IMR-90 (cell line): ENCODE results near the gene PIM1. TPM values are rescaled to one million over a fixed set of nuclear protein-coding genes. Genes with fewer than 3 reads are reported as not detected.

ENCODE experiments used
- ATAC-seq: fragments of 200-7000 bp; cut with Tn5 transposase; 2 replicates; pipeline ENCODE4 v1.9.1; 2020; ENCODE audit warnings: low read depth, mild to moderate bottlenecking, moderate library complexity
- BruUV-seq: library from RNA; stranded (reverse); fragments of 400-500 nt; replicated peaks from 2 replicates; lab custom pipeline; 2021; lab: Mats Ljungman, UMichigan
- CTCF ChIA-PET: fragments of 300-600 bp; formaldehyde crosslinking; extraction: SDS; loops from one replicate; lab custom pipeline; 2021; ENCODE audit warnings: antibody characterized with exemption; lab: Yijun Ruan, JAX
- POLR2A ChIA-PET: fragments of 300-600 bp; sonication (Branson Sonifier 250); formaldehyde crosslinking; loops from one replicate; lab custom pipeline; 2022; ENCODE audit warnings: antibody characterized with exemption; ENCODE audit not compliant: unreplicated experiment; lab: Charles Lee
- DNase-seq: peaks from one replicate; pipeline ENCODE4 v3.0.0; 2013
- H2AFZ ChIP-seq: replicated peaks from 2 replicates; pipeline ENCODE3; 2013; ENCODE audit warnings: low read length, mild to moderate bottlenecking; ENCODE audit not compliant: poor library complexity
- H2AK5ac ChIP-seq: 2 replicates; pipeline ENCODE4 v1.6.1; 2013; ENCODE audit warnings: low read depth, low read length, inconsistent platforms
- H2AK9ac ChIP-seq: replicated peaks from 2 replicates; pipeline ENCODE3; 2013; ENCODE audit warnings: mild to moderate bottlenecking, low read depth, low read length, moderate library complexity; ENCODE audit not compliant: poor library complexity
- H2BK120ac ChIP-seq: 2 replicates; pipeline ENCODE4 v1.6.1; 2013; ENCODE audit warnings: low read depth, low read length, inconsistent platforms
- H2BK15ac ChIP-seq: 3 replicates; pipeline ENCODE4 v1.6.1; 2013; ENCODE audit warnings: low read depth, low read length, inconsistent platforms
- H2BK20ac ChIP-seq: 2 replicates; pipeline ENCODE4 v1.6.1; 2013; ENCODE audit warnings: low read depth, mild to moderate bottlenecking, inconsistent platforms, low read length, moderate library complexity
- H2BK5ac ChIP-seq: 2 replicates; pipeline ENCODE4 v1.6.1; 2013; ENCODE audit warnings: mild to moderate bottlenecking, low read depth, low read length, inconsistent platforms; ENCODE audit not compliant: poor library complexity, severe bottlenecking
- H3K14ac ChIP-seq: replicated peaks from 2 replicates; pipeline ENCODE4 v1.6.1; 2013; ENCODE audit warnings: low read depth, low read length, inconsistent platforms
- H3K18ac ChIP-seq: 2 replicates; pipeline ENCODE4 v1.6.1; 2013; ENCODE audit warnings: low read depth, low read length, control low read depth
- H3K23ac ChIP-seq: 2 replicates; pipeline ENCODE4 v1.6.1; 2013; ENCODE audit warnings: low read depth, low read length, inconsistent platforms
- H3K27ac ChIP-seq: 2 replicates; pipeline ENCODE4 v1.5.1; 2013; ENCODE audit warnings: mild to moderate bottlenecking, control low read depth, low read length; ENCODE audit not compliant: insufficient read depth
- H3K27me3 ChIP-seq: 2 replicates; pipeline ENCODE4 v1.6.1; 2013; ENCODE audit warnings: low read length; ENCODE audit not compliant: control insufficient read depth, insufficient read depth
- H3K36me3 ChIP-seq: 2 replicates; pipeline ENCODE4 v1.6.1; 2013; ENCODE audit warnings: low read length, mixed read lengths; ENCODE audit not compliant: control insufficient read depth, insufficient read depth
- H3K4ac ChIP-seq: 2 replicates; pipeline ENCODE4 v1.6.1; 2013; ENCODE audit warnings: low read depth, low read length, inconsistent platforms
- H3K4me1 ChIP-seq: 2 replicates; pipeline ENCODE4 v1.6.1; 2013; ENCODE audit warnings: low read length, mixed read lengths; ENCODE audit not compliant: control insufficient read depth, insufficient read depth
- H3K4me2 ChIP-seq: 2 replicates; pipeline ENCODE4 v1.6.1; 2013; ENCODE audit warnings: low read depth, mild to moderate bottlenecking, control low read depth, low read length, moderate library complexity
- H3K4me3 ChIP-seq: 2 replicates; pipeline ENCODE4 v1.5.1; 2013; ENCODE audit warnings: low read depth, mild to moderate bottlenecking, control low read depth, low read length, moderate library complexity; ENCODE audit not compliant: insufficient read depth
- H3K56ac ChIP-seq: 2 replicates; pipeline ENCODE4 v1.6.1; 2013; ENCODE audit warnings: low read length, inconsistent platforms; ENCODE audit not compliant: insufficient read depth; ENCODE audit errors: extremely low read depth
- H3K79me1 ChIP-seq, 2 experiments: 2 replicates each; pipeline ENCODE4 v1.6.1; 2013; ENCODE audit warnings: low read length in 2 of 2, inconsistent platforms in 1 of 2, low read depth in 1 of 2
- H3K9ac ChIP-seq: 2 replicates; pipeline ENCODE4 v1.6.1; 2013; ENCODE audit warnings: low read depth, low read length, control low read depth
- H3K9me1 ChIP-seq: 2 replicates; pipeline ENCODE4 v1.6.1; 2013; ENCODE audit warnings: low read length, inconsistent platforms; ENCODE audit not compliant: insufficient read depth
- H3K9me3 ChIP-seq: 2 replicates; pipeline ENCODE4 v1.6.1; 2013; ENCODE audit warnings: low read length; ENCODE audit not compliant: control insufficient read depth, insufficient read depth
- H4K20me1 ChIP-seq: 2 replicates; pipeline ENCODE4 v1.6.1; 2013; ENCODE audit warnings: low read length, inconsistent platforms; ENCODE audit not compliant: insufficient read depth
- H4K5ac ChIP-seq: 2 replicates; pipeline ENCODE4 v1.6.1; 2013; ENCODE audit warnings: mild to moderate bottlenecking, low read depth, low read length, control low read depth
- H4K8ac ChIP-seq, 2 experiments: 2 replicates each; pipeline ENCODE4 v1.6.1; 2013; ENCODE audit warnings: low read depth in 2 of 2, low read length in 2 of 2, control low read depth in 1 of 2, inconsistent platforms in 1 of 2
- H4K91ac ChIP-seq: 2 replicates; pipeline ENCODE4 v1.6.1; 2013; ENCODE audit warnings: low read depth, low read length, inconsistent platforms; ENCODE audit not compliant: insufficient read depth
- BHLHE40 ChIP-seq: fragments of 150-350 bp; IDR thresholded peaks from 2 replicates; pipeline ENCODE4 v1.6.1; 2016; ENCODE audit warnings: mild to moderate bottlenecking, low read depth, low read length
- CHD1 ChIP-seq: IDR thresholded peaks from 2 replicates; pipeline ENCODE4 v1.6.1; 2012; ENCODE audit warnings: low read depth, low read length, improper control_type of control experiment
- CTCF ChIP-seq: conservative IDR thresholded peaks from 2 replicates; pipeline ENCODE4 v1.5.1; 2012; ENCODE audit warnings: mild to moderate bottlenecking, low read depth, low read length, improper control_type of control experiment
- FOS ChIP-seq: fragments of 150-350 bp; IDR thresholded peaks from 2 replicates; pipeline ENCODE4 v1.6.1; 2016; ENCODE audit warnings: low read depth, low read length
- MAFK ChIP-seq: IDR thresholded peaks from 2 replicates; pipeline ENCODE4 v1.6.1; 2012; ENCODE audit warnings: low read depth, low read length, improper control_type of control experiment
- MAZ ChIP-seq: IDR thresholded peaks from 2 replicates; pipeline ENCODE4 v1.6.1; 2012; ENCODE audit warnings: low read depth, mild to moderate bottlenecking, low read length, improper control_type of control experiment, moderate library complexity, borderline replicate concordance
- MXI1 ChIP-seq: IDR thresholded peaks from 2 replicates; pipeline ENCODE4 v1.6.1; 2012; ENCODE audit warnings: low read depth, mild to moderate bottlenecking, low read length, moderate library complexity, borderline replicate concordance
- NFE2L2 ChIP-seq: fragments of 150-350 bp; IDR thresholded peaks from 2 replicates; pipeline ENCODE4 v1.6.1; 2016; ENCODE audit warnings: low read depth, mild to moderate bottlenecking, low read length
- POLR2A ChIP-seq: IDR thresholded peaks from 2 replicates; pipeline ENCODE4 v1.6.1; 2012; ENCODE audit warnings: mild to moderate bottlenecking, low read depth, low read length
- RAD21 ChIP-seq: IDR thresholded peaks from 2 replicates; pipeline ENCODE4 v1.6.1; 2012; ENCODE audit warnings: low read length, improper control_type of control experiment
- RCOR1 ChIP-seq: IDR thresholded peaks from 2 replicates; pipeline ENCODE4 v1.6.1; 2012; ENCODE audit warnings: mild to moderate bottlenecking, low read length, improper control_type of control experiment; ENCODE audit not compliant: insufficient replicate concordance
- RFX5 ChIP-seq: IDR thresholded peaks from 2 replicates; pipeline ENCODE4 v1.8.0; 2012; ENCODE audit warnings: low read depth, mild to moderate bottlenecking, low read length, moderate library complexity
- SMC3 ChIP-seq: fragments of 150-350 bp; IDR thresholded peaks from 2 replicates; pipeline ENCODE4 v1.6.1; 2016; ENCODE audit warnings: low read depth, mild to moderate bottlenecking, antibody characterized with exemption, low read length, moderate library complexity
- USF2 ChIP-seq: fragments of 150-350 bp; IDR thresholded peaks from 2 replicates; pipeline ENCODE4 v1.6.1; 2017; ENCODE audit warnings: mild to moderate bottlenecking, antibody characterized with exemption, low read length, low read depth
- WGBS, 2 experiments: methylation state at CpG; one replicate each; pipeline versions ENCODE4 v1.1.5 to v1.1.7; 2013; ENCODE audit warnings: missing lambda C conversion rate in 2 of 2; ENCODE audit not compliant: insufficient read length in 1 of 2; ENCODE audit errors: extremely low coverage in 2 of 2; 5-methylcytosine and 5-hydroxymethylcytosine counted together
- dilution Hi-C: fragments of 300-500 bp; cut with HindIII; formaldehyde crosslinking; loops from one replicate; pipeline ENCODE4 v1.14.3; 2018; ENCODE audit warnings: low sequenced_read_pairs; ENCODE audit not compliant: unreplicated experiment
- in situ Hi-C: fragments of 300-500 bp; cut with MboI; formaldehyde crosslinking; loops from 3 replicates; pipeline ENCODE4 v1.14.3; 2019; ENCODE audit warnings: low sequenced_read_pairs, inconsistent platforms, mixed read lengths
- intact Hi-C: fragments of 100-400 bp; cut with micrococcal nuclease; formaldehyde crosslinking; loops from 2 replicates; pipeline ENCODE4 v1.10.0; 2022
- polyA plus RNA-seq, 3 experiments: library from polyadenylated mRNA; depleted of rRNA; stranded (reverse); fragments of >200 nt; gene quantifications; 2 replicates each; pipeline ENCODE4 v1.2.3, GENCODE V29; 2012; ENCODE audit warnings: low replicate concordance in 1 of 3
- total RNA-seq: library from RNA; depleted of rRNA; stranded (reverse); fragments of >200 nt; gene quantifications from 2 replicates; pipeline ENCODE4 v1.2.3, GENCODE V29; 2012

PIM1 gene
- total and polyA plus RNA-seq, 2 of the 4 experiments (the other 2 are of a cell fraction) = 7.2 to 18.5 TPM

- DNase-seq = peak; percentile 28
- H3K27me3 ChIP-seq = no peaks in the 10 kb centered on the region
- H3K9ac ChIP-seq = peak overlapping the region; percentile 85
- intact Hi-C loops = no loop called here
- dilution Hi-C loops = no loop called here
- peaks cover 34% of the 10 kb centered on the region for H3K36me3 ChIP-seq
- H3K23ac ChIP-seq = peak overlapping the region; percentile 85
- H2AK5ac ChIP-seq = peak overlapping the region; percentile 63
- 0 out of 3 replicates have a peak overlapping the region, but pooled peaks have one; percentile 0 for H2BK15ac ChIP-seq
- peak overlapping the region; percentile 88 for H2AFZ ChIP-seq
- H3K18ac ChIP-seq = peak overlapping the region; percentile 22; the same call in 1 of the 2 replicates
- H3K79me1 ChIP-seq = peaks cover 16 to 38% of the 10 kb centered on the region in 2 experiments
- H2BK20ac ChIP-seq = no peak overlapping the region; the same call in 1 of the 2 replicates
- peak overlapping the region; percentile 13; the same call in 1 of the 2 replicates for H4K5ac ChIP-seq
- H3K9me1 ChIP-seq = no peaks in the 10 kb centered on the region; the same call in 1 of the 2 replicates
- H4K91ac ChIP-seq = peak overlapping the region; percentile 82
- peak overlapping the region in 1 of 2 experiments; percentile 44; a peak in 2 of 4 replicates for H4K8ac ChIP-seq
- peak overlapping the region; percentile 77 for H2BK5ac ChIP-seq
- H4K20me1 ChIP-seq = peaks cover 43% of the 10 kb centered on the region
- H3K4me1 ChIP-seq = peaks cover 7% of the 10 kb centered on the region
- H3K9me3 ChIP-seq = no peaks in the 10 kb centered on the region
- H3K14ac ChIP-seq = peak overlapping the region; percentile 95
- in situ Hi-C loops = loop anchor here (5.0 kb wide), 1 partner anchor 118 kb away; no protein-coding TSS in a partner anchor
- H2AK9ac ChIP-seq = peak overlapping the region; percentile 95
- H2BK120ac ChIP-seq = peak overlapping the region; percentile 28
- CTCF ChIA-PET = interaction anchor here (1.5 to 4.0 kb wide), 4 partner anchors 66 to 119 kb away, joined by 4 to 20 read pairs (median 8); no protein-coding TSS in a partner anchor
- 0% methylated on average over 23 of the region's 92 CpGs; no CpG with 5 or more reads in 1 of the 2 experiments for WGBS, 2 experiments
- H3K27ac ChIP-seq = peak overlapping the region; percentile 80
- H3K4me2 ChIP-seq = peak overlapping the region; percentile 78
- H3K56ac ChIP-seq = peak overlapping the region; percentile 60; the same call in 1 of the 2 replicates
- H3K4ac ChIP-seq = peak overlapping the region; percentile 88
- peak; percentile 6 for ATAC-seq
- H3K4me3 ChIP-seq = peak overlapping the region; percentile 84
- BruUV-seq = TSS peak; percentile 28
- POLR2A ChIA-PET = interaction anchor here (0.6 to 1.0 kb wide), 3 partner anchors 29 to 105 kb away, joined by 4 to 13 read pairs (median 4); no protein-coding TSS in a partner anchor
- TF ChIP-seq POLR2A (peak; percentile 38; the same call in 1 of the 2 replicates), MAZ (no peak), FOS (no peak), RAD21 (peak; percentile 49), MAFK (no peak), BHLHE40 (no peak), RFX5 (no peak), SMC3 (peak; percentile 11; the same call in 1 of the 2 replicates), NFE2L2 (no peak), MXI1 (0 out of 2 replicates have a peak, but pooled peaks have one; percentile 43), CTCF (peak; percentile 25), RCOR1 (no peak), CHD1 (no peak; the same call in 1 of the 2 replicates), USF2 (no peak)
Observed at GRCh38 chr6:37170273-37171200, 585 bp downstream of the PIM1 start.
